Thyroid gland (tissue), 4 donors: ENCODE data around the gene NCS1. TPM values are rescaled to one million over a fixed set of nuclear protein-coding genes. Genes with fewer than 3 reads are reported as not detected.

ENCODE experiments used
- DNase-seq, 2 donors: peaks; one replicate each; pipeline ENCODE4 v3.0.0-alpha.2; 2019
- H3K27ac ChIP-seq, 3 donors: fragments of 200-600 bp; sonication (generic); 1 replicate in 2 of 3; 2 replicates in 1 of 3; pipeline ENCODE4 v1.5.1; 2016 to 2019; ENCODE audit warnings: mild to moderate bottlenecking in 1 of 3, moderate library complexity in 1 of 3
- H3K27me3 ChIP-seq: fragments of 200-600 bp; sonication (generic); one replicate; pipeline ENCODE4 v1.5.1; 2019
- H3K36me3 ChIP-seq, 2 donors: fragments of 200-600 bp; sonication (generic); one replicate each; pipeline ENCODE4 v1.5.1; 2016 to 2019
- H3K4me1 ChIP-seq, 2 donors: fragments of 200-600 bp; sonication (generic); one replicate each; pipeline ENCODE4 v1.5.1; 2017 to 2019
- H3K4me3 ChIP-seq, 3 donors: fragments of 200-600 bp; sonication (generic); replicated peaks in 1 of 3; 1 replicate in 2 of 3; 2 replicates in 1 of 3; pipeline ENCODE4 v1.5.1; 2016; ENCODE audit warnings: mild to moderate bottlenecking in 1 of 3
- H3K9me3 ChIP-seq: fragments of 200-600 bp; sonication (generic); one replicate; pipeline ENCODE4 v1.5.1; 2017
- POLR2A ChIP-seq, 2 donors: fragments of 450-650 bp; IDR thresholded peaks; one replicate each; pipeline ENCODE4 v1.6.1; 2017; ENCODE audit warnings: antibody characterized with exemption in 2 of 2, mild to moderate bottlenecking in 2 of 2, moderate library complexity in 1 of 2
- WGBS, 2 donors: methylation state at CpG; one replicate each; pipeline ENCODE4 v1.1.5; 2017; 5-methylcytosine and 5-hydroxymethylcytosine counted together
- intact Hi-C: fragments of 100-400 bp; cut with DNase I; formaldehyde crosslinking; loops from one replicate; pipeline ENCODE4 v1.15.1; 2023
- total RNA-seq, 4 donors: library from RNA; depleted of rRNA; stranded (reverse); fragments of >200 nt; gene quantifications; one replicate each; pipeline ENCODE4 v1.2.3, GENCODE V29; 2016
- TF ChIP-seq, protein P1 (sequence below), 6 experiments: fragments of 200-600 bp in 3 of 6; fragments of 450-650 bp in 3 of 6; sonication (generic) in 3 of 6; IDR thresholded peaks; one replicate each; pipeline ENCODE4 v1.5.1; 2016 to 2019; ENCODE audit warnings: antibody characterized with exemption in 6 of 6, mild to moderate bottlenecking in 2 of 6, inconsistent platforms in 1 of 6, moderate library complexity in 1 of 6

The NCS1 gene
- 10 to 100 TPM; 31.0 to 85.4 (median 61.2) TPM for total RNA-seq

DNA sequence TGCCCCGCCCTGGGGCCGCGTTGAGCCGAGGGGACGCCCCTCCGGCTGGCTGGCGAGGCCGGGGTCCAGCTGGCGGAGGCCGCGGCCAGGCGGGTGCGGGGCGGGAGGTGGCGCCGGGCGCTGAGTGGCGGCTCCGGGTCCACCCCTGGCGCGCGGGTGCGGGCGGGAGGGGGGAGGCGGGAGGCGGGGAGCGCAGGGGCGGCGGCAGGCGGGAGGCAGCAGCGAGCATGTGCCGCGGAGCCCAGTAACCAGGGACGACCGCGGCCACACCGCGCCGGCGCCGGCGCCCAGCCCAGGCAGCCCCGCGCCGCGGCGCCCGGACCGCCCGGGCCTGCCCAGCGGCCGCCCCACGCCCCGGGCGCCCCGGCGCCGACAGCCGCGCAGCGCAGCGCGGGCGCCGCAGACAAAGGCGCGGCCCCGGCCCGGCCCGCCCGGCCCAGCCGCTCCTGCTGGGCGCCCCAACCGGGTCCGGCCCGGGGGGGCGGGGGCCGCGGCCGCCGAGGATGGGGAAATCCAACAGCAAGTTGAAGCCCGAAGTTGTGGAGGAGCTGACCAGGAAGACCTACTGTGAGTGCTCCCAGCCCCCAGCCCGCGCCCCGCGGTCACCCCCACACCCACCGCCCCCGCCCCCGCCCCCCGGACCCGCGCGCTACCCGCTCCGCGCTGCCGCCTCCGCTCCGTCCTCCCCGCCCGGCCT, at the start of gene NCS1:
Gene NCS1, plus strand, starts transcription at position 244 of the 697 bp plus-strand sequence. Its CDS starts 260 bp downstream, at position 504.
- intact Hi-C loops = no loop called here
- TF ChIP-seq POLR2A (IDR thresholded peaks at IDR 0.05) = peak in 1 of 2 donors; percentile 46
- TF ChIP-seq, protein P1, sequence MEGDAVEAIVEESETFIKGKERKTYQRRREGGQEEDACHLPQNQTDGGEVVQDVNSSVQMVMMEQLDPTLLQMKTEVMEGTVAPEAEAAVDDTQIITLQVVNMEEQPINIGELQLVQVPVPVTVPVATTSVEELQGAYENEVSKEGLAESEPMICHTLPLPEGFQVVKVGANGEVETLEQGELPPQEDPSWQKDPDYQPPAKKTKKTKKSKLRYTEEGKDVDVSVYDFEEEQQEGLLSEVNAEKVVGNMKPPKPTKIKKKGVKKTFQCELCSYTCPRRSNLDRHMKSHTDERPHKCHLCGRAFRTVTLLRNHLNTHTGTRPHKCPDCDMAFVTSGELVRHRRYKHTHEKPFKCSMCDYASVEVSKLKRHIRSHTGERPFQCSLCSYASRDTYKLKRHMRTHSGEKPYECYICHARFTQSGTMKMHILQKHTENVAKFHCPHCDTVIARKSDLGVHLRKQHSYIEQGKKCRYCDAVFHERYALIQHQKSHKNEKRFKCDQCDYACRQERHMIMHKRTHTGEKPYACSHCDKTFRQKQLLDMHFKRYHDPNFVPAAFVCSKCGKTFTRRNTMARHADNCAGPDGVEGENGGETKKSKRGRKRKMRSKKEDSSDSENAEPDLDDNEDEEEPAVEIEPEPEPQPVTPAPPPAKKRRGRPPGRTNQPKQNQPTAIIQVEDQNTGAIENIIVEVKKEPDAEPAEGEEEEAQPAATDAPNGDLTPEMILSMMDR (IDR thresholded peaks at IDR 0.05) = no peak

DNA sequence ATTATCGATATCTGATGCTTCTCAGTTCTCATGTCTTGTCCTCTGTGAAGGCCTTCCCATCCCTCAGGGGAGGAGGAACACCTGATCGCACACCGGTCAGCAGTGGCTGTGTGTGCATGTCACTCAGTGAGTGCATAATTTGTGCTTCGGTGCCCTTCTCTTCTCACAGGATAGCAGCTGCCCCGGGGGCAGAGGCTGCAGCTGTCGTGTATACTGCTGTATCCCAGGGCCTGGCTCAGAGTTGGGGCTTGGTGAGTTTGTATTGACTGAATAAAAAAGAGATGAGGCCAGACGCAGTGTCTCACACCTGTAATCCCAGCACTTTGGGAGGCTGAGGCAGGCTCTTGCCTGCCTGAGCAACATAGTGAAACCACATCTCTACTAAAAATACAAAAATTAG, 49.7 kb upstream of the NCS1 start:
- peaks cover 48 to 49% of the 10 kb centered on the region in 2 donors for H3K4me1 ChIP-seq
- peak overlapping the region in 1 of 3 donors; percentile 13 for H3K27ac ChIP-seq
- DNase-seq = no peak
- no peak for TF ChIP-seq POLR2A (IDR thresholded peaks at IDR 0.05)
- TF ChIP-seq, protein P1 (IDR thresholded peaks at IDR 0.05) = no peak
- no peaks in the 10 kb centered on the region for H3K27me3 ChIP-seq
- intact Hi-C loops = no loop called here
- peaks cover 0 to 3% of the 10 kb centered on the region in 2 donors for H3K36me3 ChIP-seq
- 76 to 88% methylated on average over 7 of the region's 7 CpGs for WGBS, 2 donors
- no peak overlapping the region for H3K4me3 ChIP-seq
- no peaks in the 10 kb centered on the region for H3K9me3 ChIP-seq

More for the DNA sequence above, at the start of gene NCS1:
- Histone ChIP-seq H3K9me3 (no peaks in the 10 kb centered on the region), H3K36me3 (no peaks in the 10 kb centered on the region), H3K27me3 (no peaks in the 10 kb centered on the region), H3K4me1 (peaks cover 10 to 18% of the 10 kb centered on the region in 2 donors), H3K4me3 (peak within 1 kb of the TSS in 2 of 3 donors; percentile 62 to 83), H3K27ac (peak within 1 kb of the TSS; percentile 39 to 83 (median 50))
- peak; percentile 86 to 87 for DNase-seq
- WGBS, 2 donors = 0% methylated on average over 1 to 3 of the region's 101 CpGs

DNA sequence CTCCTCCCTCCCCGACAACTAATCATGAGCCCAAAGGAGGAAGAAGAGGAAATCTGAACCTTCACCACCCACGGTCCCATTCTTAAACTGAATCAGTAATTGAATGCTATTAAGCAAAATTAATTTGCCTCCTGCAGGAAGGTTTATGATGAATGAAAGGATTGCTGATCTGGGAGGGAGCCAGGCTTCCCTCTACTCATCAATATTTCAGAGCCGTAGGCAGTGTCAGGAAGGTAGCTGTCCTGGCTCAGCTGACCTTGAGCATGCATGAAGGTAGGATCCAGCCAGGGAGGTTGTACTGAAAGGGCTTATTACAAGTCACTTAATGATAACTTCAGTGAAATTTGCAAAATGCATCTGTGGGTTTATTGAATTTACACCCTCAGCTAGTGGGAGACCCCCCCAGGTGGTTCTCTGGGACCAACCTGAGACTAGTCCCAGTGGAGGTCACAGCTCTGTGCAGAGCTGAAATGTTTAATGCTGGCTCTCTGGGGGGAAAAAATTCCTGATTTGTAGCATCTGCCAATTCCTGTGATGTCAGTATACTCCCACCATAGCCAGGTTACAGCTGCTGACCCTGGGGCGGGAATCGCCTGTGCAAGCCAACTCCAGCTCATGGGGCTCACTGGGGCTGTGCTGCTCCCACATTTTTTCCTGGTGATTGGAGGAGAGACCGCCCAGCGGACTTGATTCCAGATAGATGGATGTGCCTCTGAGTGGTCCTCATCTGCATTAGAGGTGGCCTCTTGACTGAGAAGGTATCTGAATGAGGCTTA, 47.9 kb upstream of the NCS1 start:
- DNase-seq = no peak
- 84 to 87% methylated on average over 7 of the region's 7 CpGs for whole genome bisulfite sequencing, 2 donors
- H3K27me3 ChIP-seq = no peaks in the 10 kb centered on the region
- peaks cover 7 to 17% of the 10 kb centered on the region in 2 donors for H3K36me3 ChIP-seq
- H3K4me3 ChIP-seq = no peak overlapping the region
- no peaks in the 10 kb centered on the region for H3K9me3 ChIP-seq
- intact Hi-C loops = no loop called here
- H3K4me1 ChIP-seq = peaks cover 35 to 39% of the 10 kb centered on the region in 2 donors
- TF ChIP-seq POLR2A (IDR thresholded peaks at IDR 0.05) = no peak
- TF ChIP-seq, protein P1 (IDR thresholded peaks at IDR 0.05) = no peak
- no peak overlapping the region for H3K27ac ChIP-seq

DNA sequence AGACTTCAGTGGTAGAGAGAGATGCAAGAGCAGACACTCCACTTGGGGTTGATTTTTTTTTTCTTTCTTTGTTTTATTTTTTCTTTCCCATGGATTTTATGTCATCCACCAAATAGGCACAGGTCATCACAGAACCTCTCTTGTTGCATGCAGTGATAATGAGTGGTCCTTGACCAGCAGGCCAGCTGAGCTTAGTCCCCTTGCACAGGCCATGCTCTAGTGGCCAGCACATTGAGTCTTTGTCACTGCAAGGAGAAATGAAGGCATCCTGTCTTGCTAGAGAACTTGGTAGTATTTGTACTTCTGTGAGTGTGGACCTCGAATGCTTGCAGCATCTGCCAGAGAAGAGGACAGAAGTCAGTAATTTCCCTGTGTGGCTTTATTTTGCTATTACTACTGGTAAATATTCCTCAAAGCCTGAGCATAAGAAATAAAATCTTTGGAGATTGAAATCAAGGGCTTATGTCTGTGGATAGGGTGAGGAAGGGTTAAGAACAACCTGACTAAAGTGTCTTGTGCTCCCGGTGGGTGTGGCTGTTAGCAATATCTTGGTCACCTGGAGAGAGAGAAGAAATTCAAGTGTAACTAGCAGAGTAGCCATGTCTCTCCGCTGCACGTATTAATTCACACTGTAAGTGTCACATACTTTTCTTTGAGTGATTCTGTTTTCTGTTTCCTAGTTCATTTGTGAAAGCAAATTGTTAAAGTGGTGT, 45.3 kb upstream of the NCS1 start:
- WGBS, 2 donors = 26 to 34% methylated on average over 4 of the region's 4 CpGs
- Histone ChIP-seq H3K27me3 (no peaks in the 10 kb centered on the region), H3K36me3 (peaks cover 21 to 33% of the 10 kb centered on the region in 2 donors)

More for the DNA sequence above, 45.3 kb upstream of the NCS1 start:
- Histone ChIP-seq H3K4me1 (peaks cover 22 to 26% of the 10 kb centered on the region in 2 donors), H3K27ac (peak overlapping the region; percentile 40 to 62 (median 41)), H3K4me3 (no peak overlapping the region), H3K9me3 (no peaks in the 10 kb centered on the region)
- intact Hi-C loops = no loop called here
- DNase-seq = peak; percentile 60 to 66
- TF ChIP-seq POLR2A (IDR thresholded peaks at IDR 0.05) = no peak
- TF ChIP-seq, protein P1 (IDR thresholded peaks at IDR 0.05) = no peak
